Activated T-cell treated with anti-CD3 and anti-CD28 coated beads, Interleukin-2, amount 50 U/mL, for 1 hour (primary cell): ENCODE measurements around the gene WDHD1.
"Not testable (repeated sequence)": the region's sequence is repeated elsewhere in the genome, so short reads cannot be mapped to it uniquely, and the experiment has no call there.

Experiments used
- DNase-seq: peaks from one replicate; pipeline ENCODE4 v3.0.0-alpha.2; 2020

The WDHD1 gene

DNA sequence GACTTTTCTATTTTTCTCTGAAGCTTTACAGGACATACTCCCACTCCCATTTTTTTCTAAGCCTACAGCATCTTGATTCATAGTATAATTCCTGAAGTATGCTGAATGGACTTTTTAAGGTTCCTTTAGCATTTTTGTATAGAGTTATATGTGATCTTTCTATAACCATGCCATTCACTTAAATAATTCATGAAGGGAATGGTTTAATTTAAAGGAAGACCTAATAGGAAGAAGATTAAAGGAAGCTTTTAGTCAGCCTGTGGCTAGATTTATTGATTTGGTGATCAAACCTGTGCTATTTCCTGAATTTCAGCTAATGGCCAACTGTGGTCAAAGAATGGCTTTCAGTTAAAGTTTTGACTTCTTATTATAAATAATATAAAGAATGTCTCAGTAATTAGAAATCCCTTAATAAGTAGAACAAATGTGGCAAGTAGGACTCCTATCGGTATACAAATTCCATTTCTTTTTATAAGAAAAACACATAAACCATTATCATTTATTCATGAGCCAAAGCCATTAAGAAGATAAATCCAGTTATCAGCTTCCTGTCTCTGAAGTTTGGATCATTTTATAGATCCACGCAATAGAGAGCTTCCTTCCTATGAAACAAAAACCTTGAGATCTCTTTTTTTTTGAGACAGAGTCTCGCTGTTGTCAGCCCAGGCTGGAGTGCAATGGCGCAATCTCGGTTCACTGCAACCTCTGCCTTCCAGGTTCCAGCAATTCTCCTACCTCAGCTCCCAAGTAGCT is 20.6 kb upstream of the WDHD1 start:
- no peak for DNase-seq

GRCh38 chr14:55045087-55045486 is 18.2 kb upstream of the WDHD1 start:
- no peak for DNase-seq

DNA sequence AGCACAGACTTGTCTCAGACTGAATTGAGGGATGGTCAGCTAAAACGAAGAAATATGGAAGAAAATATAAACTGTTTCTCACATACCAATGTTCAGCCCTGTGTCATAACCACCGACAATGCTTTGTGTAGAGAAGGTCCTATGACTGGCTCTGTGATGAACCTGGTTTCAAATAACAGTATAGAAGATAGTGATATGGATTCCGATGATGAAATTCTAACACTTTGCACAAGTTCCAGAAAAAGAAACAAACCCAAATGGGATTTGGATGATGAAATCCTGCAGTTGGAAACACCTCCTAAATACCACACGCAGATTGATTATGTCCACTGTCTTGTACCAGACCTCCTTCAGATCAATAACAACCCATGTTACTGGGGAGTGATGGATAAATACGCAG is 16.6 kb upstream of the WDHD1 start:
- DNase-seq = no peak

- no peak for DNase-seq
Measured at GRCh38 chr14:55038708-55039107, 11.8 kb upstream of the WDHD1 start.

DNA sequence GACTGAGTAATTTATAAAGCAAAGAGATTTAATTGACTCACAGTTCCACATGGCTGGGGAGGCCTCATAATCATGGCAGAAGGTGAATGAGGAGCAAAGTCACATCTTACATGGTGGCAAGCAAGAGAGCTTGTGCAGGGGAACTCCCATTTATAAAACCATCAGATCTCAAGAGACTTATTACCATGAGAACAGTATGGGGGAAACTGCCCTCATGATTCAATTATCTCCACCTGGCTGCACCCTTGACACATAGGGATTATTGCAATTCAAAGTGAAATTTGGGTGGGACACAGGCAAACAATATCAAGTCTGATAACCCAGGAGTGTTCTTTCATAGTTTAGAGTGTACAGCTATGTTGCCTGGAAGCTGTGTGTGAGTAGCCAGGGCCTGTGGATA is 11.1 kb upstream of the WDHD1 start:
- DNase-seq = not testable (repeated sequence)

DNA sequence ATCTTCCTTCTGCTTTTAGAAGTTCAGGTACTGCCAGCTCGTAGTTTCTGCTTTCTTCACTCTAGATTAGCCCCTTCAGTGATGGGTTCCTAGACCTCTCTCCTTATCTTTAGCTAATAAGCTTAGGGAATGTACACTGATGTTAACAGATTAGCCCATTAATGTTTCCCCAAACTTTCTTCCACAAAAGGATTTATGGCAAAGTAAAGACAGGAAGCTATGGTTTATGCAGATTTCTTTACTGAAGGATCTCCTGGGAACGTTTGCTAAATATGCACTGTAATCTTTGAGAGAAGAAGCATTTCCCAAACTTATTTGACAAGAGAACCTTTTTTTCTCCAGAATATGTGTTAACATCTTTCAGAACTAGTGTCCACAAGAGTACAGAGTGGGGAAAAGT is 4.3 kb upstream of the WDHD1 start:
- DNase-seq = no peak

- DNase-seq = no peak
Measured at GRCh38 chr14:55028476-55028875, 1.6 kb upstream of the WDHD1 start.

DNA sequence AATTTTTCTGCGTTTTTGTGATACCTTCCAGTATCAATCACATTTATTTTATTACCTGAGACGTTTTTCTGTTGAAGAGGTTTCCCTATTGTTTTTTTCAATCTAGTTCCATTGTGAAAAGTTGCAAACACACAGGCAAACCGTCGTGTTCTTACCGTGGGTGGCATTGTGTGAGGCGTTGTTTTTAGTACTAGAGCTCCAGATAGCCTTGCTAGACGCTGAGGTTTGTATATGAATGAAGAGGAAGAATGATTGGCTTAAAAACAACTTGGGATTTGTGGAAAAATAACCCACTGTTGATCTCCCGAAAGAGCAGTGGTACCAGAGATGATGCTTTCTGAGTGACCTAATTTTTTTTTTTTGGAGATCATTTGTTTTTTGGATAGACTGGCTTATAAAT is 1.2 kb upstream of the WDHD1 start:
- DNase-seq = no peak

- DNase-seq = no peak
Measured at GRCh38 chr14:55026441-55026792, 482 bp downstream of the WDHD1 start.

- no peak for DNase-seq
Measured at GRCh38 chr14:55025948-55026347, 951 bp downstream of the WDHD1 start.

DNA sequence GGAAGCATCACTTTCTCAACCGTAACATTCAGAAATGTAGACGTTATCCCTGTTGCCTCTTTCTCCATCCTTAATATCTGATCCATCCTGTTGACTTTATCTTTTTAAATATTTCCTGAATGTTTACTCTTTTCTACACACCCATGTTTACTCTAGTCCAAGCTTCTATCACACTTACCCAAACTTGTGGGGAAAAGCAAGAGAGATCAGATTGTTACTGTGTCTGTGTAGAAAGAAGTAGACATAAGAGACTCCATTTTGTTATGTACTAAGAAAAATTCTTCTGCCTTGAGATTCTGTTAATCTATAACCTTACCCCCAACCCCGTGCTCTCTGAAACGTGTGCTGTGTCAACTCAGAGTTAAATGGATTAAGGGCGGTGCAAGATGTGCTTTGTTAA is 2.5 kb downstream of the WDHD1 start:
- DNase-seq = not testable (repeated sequence)

- DNase-seq = no peak
Measured at GRCh38 chr14:55019968-55020554, 6.8 kb downstream of the WDHD1 start.

DNA sequence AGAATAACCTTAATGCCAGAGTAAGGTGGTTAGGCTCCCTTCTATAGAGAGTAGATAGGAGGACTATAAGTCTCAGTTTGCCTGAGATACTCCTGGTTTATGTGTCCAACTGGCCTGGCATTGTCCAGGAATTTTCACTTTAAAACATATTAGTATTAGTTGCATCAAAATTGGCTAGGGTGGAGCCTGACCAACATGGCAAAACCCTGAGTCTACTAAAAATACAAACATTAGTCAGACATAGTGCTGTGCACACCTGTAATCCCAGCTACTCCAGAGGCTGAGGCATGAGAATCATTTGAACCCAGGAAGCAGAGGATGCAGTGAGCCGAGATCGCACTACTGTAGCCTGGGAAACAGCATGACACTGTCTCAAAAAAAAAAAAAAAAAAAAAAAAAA is 11.9 kb downstream of the WDHD1 start:
- no peak for DNase-seq

DNA sequence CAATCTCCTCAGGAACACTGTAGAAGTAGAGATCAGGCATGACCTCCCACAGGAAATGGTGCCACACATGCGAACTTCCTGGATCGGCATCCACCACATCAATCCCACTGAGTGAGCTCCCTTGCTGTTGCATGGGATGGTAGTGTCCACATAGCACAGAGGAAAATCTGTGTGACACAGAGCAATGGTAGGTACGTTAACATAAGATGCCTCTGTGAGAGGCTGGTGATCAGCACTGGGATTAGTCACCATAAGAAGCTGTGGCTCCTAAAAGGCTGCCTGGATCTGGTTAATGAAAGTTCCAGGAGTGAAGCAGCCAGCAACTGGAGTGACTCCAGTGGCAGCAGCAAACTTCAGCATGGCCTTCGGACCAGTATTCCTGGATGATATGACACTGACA is 21.8 kb downstream of the WDHD1 start:
- no peak for DNase-seq

GRCh38 chr14:55000381-55000780 is 26.5 kb downstream of the WDHD1 start:
- DNase-seq = no peak

GRCh38 chr14:54985156-54985555 is 41.7 kb downstream of the WDHD1 start:
- DNase-seq = no peak

DNA sequence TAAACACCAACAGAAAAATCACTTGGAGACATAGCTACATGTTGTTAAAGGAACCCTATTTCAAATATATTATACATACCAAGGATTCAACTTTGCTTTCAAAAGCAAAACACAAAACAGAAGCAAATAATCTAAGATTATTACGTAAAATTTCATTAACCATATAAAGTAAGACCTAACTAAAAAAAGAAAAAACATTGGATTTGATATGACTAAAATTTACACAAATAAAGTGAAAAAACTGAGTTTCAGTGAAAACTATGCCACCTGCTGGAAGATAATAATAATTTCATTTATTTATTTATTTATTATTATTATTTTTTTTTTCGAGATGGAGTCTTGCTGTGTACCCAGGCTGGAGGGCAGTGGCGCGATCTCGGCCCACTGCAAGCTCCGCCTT is 45.2 kb downstream of the WDHD1 start:
- DNase-seq = no peak

- no peak for DNase-seq
Measured at GRCh38 chr14:54979039-54979438, 47.9 kb downstream of the WDHD1 start.

GRCh38 chr14:54976316-54976715 is 50.6 kb downstream of the WDHD1 start:
- no peak for DNase-seq

DNA sequence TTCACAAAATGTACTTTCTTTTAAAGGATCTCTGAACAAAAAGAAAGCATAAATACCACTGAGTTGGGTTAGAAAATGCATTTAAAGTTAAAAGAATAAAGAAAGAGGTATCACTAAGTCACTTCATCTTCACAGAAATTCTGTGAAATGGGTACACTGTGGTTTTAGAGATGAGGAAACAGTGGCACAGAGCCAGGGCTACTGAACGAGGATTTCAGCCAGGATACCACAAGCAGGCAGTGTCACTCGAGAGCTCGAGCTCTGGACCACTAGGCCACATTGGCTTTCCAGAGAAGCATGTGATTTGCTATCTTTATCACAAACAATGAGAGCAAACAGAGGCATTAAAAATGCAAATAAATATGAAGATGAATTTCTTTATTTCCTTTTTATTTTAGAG is 51.0 kb downstream of the WDHD1 start:
- no peak for DNase-seq

GRCh38 chr14:54974788-54975414 is 52.0 kb downstream of the WDHD1 start:
- no peak for DNase-seq

GRCh38 chr14:54967496-54967895 is 59.4 kb downstream of the WDHD1 start:
- no peak for DNase-seq

GRCh38 chr14:54955143-54955542 is 71.8 kb downstream of the WDHD1 start:
- DNase-seq = no peak

- not testable (repeated sequence) for DNase-seq
Measured at GRCh38 chr14:54953609-54954008, 73.3 kb downstream of the WDHD1 start.

GRCh38 chr14:54952803-54953202 is 74.1 kb downstream of the WDHD1 start:
- not testable (repeated sequence) for DNase-seq
